Daoy (cell line): ENCODE data around the gene CD27. TPM values are rescaled to one million over a fixed set of nuclear protein-coding genes. Genes with fewer than 3 reads are reported as not detected.
A peak's percentile ranks its signal among the peaks of the same experiment; 100 is the strongest.

Source experiments
- DNase-seq: peaks from one replicate; pipeline ENCODE4 v3.0.0-alpha.2; 2015; ENCODE audit warnings: low read depth
- total RNA-seq: library from RNA; depleted of rRNA; stranded (reverse); fragments of >200 nt; shearing (Covaris generic); gene quantifications from 2 replicates; pipeline ENCODE4 v1.2.3, GENCODE V29; 2014

The CD27 gene
- total RNA-seq, 1 experiment from 2014 or later: not detected

DNA sequence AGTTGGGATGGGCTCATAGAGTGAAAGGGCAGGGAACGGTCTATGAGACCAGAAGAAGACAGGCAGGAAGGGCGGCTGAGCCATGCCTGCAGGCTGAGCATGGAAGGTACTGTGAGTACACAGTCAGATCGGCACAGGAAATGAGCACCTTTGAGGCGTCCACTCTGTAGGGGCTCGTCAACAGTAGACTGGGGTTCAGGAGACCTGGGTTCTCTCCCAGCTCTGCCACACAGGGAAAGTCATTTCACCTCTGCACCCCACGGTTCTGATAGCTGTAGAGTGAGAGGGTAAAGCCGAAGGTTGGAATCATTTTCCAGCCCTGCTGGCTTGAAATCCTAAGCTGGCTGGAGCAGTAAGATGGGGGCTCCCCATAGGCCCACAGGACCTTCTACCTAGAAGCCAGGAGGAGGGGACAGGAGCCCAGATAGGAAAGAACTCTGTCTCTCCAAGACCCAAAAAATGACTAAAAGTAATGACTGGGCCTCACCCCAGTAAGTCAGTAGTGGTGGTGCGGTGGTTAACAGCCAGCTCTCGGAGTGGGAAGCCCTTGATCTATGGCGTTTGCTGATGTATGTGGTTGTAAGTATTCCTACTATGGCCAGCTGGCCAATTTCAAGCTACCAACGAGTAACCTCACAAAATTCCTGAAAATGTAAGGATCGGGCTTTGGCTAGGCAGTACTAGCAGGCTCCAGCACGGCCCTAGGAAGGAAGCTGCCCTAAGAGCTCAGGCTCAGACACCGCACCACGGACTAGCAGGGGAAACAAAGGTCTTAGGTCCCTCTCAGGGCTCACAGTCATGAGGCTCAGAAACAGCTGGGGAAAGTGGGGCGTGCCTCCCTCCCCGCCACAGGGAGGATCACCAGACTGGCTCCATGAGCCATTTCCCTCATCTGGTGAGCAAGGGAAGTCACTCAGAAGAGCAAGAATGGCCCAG is 10.3 kb upstream of the CD27 start:
- no peak for DNase-seq

DNA sequence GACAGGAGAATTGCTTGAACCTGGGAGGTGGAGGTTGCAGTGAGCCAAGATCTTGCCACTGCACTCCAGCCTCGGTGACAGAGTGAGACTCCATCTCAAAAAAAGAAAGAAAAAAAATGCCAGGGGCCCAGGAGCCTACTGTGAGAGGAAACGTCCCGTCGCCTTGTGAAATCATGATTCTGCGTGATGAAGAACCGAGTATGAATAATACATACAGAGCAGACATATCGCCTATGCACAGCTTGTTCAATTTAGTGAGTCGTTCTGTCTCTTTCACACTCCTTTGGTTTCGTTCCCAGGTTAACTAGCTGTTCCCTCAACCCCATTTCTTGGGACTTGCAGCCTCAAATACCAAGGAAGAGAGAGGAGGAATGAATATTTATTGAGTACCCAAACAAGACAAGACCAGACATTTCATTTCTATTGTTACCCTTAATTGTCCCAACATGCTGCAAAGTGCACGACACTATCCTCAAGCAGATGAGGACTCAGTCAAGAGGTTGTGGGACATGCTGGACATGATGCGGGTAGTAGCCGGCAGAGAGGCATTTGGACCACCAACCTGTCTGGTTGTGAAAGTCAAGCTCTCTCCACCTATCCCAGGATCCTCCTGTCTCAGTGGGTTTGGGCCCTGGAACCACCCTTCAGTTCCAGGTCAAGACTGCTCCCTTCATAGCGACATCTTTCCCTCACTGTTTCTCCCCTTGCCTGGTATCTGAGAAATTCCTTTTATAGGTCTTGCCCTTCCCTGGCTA is 8.6 kb upstream of the CD27 start:
- no peak for DNase-seq

DNA sequence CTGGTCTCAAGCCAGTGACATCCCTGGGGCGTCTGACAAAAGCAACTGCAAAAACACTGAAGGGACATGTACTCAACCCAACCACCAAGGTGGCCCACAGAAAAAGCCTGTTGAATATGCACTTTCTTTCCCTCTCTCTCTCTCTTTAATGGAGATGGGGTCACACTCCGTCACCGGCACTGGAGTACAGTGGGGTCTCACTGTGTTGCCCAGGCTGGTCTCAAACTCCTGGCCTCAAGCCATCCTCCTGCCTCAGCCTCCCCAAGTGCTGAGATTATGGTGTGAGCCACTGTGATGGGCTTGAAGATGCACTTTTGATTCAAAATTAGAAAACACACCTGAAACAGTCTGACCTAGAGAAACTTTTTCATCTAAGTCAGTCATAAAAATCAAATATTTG is 7.2 kb upstream of the CD27 start:
- no peak for DNase-seq

DNA sequence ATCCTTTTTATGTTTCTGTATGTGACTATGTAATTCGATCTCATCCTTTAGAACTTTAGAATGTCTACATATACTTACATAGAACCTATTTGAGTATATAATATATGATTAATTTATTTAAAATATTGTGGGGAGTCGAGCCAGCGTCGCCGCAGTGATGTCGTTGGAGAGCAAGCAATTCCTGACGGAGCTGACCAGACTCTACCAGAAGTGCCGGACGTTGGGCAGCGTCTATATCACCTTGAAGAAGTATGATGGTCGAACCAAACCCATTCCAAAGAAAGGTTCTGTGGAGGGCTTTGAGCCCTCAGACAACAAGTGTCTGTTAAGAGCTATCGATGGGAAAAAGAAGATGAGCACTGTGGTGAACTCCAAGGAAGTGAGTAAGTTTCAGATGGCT is 6.4 kb upstream of the CD27 start:
- DNase-seq: no peak

DNA sequence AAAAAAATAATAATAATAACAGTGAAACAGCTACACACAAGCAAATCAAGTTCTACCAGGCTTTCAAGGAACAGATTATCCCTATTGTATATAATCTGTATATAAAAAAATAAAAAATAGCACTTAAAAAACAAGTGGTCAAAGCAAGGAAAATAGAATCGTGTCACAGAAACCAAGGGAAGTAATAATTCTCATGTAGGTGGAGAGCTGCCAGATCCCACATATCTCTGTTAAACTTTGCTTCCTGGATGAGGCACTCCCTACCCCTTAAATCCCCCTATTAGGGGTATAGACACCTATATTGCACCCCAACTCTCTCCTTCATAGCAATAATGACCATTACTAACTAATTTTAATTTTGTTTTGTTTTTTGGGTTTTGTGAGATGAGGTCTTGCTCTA is 4.4 kb upstream of the CD27 start:
- no peak for DNase-seq

DNA sequence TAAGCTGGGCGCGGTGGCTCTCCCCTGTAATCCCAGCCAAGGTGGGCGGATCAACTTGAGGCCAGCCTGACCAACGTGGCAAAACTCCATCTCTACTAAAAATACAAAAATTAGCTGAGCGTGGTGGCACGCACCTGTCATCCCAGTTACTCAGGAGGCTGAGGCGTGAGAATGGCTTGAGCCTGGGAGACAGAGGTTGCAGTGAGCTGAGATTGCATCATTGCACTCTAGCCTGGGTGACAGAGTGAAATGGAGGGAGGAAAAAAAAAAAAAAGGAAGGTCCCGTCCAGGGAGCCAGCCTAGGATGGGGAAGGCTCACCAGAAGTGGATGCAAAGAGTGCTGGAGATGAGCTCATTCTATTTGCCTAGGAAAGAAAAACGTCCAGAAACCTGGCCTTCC is 1.9 kb upstream of the CD27 start:
- DNase-seq: no peak

DNA sequence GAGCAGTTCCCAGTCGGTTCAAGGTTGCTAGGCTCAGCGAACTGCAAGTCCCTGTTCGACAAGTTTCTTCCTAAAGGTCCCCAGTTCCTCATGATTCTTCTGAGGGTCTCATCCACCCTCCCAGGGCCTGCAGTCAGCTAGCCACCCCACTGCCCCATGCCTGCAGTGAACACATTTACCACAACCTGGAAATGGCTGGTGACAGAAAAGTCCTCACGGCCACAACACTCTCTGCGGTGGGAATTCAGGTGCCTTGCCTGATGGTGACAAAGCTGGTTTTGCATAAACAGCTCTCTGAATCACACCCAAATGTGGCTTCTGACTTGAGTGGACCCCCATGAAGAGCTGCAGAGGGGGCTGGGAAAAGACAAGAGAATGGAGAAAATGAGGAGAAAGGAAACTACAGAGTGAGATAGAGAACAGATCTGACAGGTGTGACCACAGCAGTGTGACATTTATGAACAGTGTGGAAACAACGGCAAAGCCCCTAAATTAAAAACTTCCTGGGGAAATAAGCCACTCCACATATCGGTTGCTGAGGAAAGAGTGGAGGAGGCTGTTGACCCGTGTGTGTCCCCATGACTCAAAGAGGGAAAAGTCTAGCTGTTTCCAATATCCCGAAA is 1.3 kb upstream of the CD27 start:
- DNase-seq: no peak

DNA sequence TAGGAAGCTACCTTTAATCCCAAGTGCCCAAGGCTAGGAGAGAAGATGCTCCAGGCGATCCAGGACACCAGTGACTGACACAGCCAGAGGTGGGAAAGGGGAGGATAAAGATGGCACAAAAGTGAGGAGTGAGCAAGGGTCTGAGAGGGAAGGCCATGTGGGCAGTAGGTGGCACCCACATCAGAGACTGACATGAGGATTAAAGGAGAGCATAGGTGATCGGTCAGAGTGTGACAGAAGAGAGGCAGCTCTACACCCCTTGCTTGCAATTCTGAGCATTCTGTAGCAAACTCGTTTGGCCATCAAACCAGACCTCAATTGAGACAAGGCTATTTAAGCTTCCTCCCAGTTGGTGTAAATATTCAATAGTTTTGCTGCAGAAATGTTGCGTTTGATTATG is 724 bp upstream of the CD27 start:
- DNase-seq: no peak

DNA sequence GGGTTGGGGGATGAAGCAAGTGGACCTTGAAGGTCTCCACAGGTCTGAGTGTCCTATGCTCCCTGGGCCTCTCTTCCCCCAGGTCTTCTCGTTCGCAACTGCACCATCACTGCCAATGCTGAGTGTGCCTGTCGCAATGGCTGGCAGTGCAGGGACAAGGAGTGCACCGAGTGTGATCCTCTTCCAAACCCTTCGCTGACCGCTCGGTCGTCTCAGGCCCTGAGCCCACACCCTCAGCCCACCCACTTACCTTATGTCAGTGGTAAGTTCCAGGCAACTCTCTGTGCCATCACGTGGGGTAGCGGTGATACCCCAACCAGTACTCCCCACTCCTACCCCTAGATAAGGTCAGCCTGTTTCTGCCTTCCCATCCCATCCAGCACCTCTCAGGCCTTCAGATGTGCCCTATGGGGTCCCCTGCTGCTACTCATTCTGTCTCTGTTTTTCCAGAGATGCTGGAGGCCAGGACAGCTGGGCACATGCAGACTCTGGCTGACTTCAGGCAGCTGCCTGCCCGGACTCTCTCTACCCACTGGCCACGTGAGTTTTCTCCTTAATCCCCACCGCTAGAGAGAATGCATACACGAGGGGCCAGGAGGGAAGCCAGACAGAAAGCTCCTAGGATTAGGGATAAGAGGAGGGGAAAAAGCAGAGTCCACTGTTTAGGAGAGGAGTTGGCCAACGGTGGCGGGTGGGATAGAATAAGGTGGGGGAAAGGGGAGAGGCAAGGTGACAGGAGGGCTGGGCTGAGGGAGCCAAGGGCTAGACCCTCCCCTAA is 5.5 kb downstream of the CD27 start:
- no peak for DNase-seq

DNA sequence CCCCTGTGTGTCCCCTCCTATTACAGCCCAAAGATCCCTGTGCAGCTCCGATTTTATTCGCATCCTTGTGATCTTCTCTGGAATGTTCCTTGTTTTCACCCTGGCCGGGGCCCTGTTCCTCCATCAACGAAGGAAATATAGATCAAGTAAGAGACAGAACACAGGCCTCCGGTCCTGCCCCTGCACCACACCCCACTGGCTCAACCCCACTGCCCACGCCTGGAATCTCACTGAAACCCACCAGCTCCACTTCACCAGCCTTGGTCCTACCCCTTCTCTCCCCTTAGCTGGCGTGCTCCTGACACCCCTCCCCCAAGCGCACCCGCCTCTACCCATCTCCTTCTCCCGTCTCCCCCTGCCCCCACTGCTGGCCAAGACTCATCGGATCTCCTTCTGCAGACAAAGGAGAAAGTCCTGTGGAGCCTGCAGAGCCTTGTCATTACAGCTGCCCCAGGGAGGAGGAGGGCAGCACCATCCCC is 6.2 kb downstream of the CD27 start:
- DNase-seq: no peak

DNA sequence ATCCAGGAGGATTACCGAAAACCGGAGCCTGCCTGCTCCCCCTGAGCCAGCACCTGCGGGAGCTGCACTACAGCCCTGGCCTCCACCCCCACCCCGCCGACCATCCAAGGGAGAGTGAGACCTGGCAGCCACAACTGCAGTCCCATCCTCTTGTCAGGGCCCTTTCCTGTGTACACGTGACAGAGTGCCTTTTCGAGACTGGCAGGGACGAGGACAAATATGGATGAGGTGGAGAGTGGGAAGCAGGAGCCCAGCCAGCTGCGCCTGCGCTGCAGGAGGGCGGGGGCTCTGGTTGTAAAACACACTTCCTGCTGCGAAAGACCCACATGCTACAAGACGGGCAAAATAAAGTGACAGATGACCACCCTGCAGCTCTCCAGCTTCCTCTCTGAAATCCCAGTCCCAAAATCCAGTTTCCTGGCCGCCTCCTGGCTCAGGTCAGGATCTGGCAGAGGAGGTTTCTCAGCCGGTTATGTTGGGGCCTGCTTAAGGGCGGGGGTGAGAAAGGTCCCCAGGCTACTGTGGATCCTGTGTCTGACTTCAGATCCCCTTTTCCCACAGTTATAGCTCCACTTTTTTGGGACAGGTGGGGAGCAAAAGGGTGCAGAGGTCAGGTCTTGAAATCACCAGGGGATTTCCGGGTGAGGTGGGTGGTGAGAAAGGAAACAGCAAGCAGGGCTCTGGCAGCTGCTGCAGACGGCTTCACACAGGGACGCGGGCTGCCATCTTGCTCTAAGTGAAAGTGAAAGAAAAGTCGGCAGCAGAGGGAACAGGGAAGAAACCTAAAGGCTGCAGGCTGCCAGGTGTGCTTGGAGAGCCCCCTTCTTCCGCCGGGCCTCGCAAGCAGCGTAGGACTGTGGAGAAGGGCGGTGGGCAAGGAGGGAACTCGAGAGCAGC is 6.8 kb downstream of the CD27 start, which contains the start of gene TAPBPL:
Gene TAPBPL, plus strand, starts transcription at position 695 of the 897 bp plus-strand sequence. CDS start 207 bp downstream, outside the sequence.
- DNase-seq: peak; percentile 93

DNA sequence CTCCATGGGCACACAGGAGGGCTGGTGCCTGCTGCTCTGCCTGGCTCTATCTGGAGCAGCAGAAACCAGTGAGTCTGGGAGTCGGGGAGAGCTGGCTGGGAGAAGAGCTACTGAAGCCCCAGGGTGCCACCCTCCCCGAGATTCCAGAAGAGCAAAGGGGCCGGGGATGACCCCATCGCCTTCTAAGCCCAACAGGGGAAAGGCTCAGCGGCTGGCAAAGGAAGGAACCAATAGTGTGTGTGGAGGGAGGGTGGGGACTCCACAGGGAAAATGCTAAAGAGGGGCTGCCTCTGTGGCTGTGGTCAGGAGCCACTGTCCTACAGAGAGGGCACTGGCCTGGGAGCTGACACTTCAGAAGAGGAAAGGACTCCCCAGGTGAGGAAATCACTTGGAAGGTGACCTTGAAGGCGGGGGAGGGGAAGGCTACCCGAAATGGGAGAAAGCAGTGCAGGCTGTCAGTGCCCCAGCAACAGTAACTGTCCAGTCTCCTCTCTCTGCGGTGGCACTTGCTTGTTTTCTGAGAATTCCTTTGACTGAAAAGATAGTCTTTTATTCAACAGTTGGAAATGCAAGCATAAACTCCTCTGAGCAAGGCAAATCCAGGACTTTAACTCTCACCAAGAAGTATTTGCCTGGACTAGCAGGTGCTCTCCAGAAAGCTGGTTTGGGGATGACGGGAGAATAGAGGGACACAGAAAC is 7.6 kb downstream of the CD27 start:
- DNase-seq: no peak

DNA sequence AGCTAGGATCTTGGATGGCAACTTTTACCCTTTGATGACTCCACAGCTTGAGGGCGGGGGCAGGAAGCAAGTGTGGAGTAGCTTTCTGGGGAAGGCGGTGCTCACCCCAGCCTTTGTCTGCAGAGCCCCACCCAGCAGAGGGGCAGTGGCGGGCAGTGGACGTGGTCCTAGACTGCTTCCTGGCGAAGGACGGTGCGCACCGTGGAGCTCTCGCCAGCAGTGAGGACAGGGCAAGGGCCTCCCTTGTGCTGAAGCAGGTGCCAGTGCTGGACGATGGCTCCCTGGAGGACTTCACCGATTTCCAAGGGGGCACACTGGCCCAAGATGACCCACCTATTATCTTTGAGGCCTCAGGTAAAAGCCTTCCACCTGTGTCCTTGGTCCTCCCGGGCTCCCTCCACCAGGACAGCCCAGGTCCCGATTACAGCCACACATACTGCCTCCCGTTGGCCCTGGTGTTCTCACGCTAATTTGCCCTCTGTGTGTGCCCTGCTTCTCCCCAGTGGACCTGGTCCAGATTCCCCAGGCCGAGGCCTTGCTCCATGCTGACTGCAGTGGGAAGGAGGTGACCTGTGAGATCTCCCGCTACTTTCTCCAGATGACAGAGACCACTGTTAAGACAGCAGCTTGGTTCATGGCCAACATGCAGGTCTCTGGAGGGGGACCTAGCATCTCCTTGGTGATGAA is 8.3 kb downstream of the CD27 start:
- DNase-seq: peak; percentile 32

DNA sequence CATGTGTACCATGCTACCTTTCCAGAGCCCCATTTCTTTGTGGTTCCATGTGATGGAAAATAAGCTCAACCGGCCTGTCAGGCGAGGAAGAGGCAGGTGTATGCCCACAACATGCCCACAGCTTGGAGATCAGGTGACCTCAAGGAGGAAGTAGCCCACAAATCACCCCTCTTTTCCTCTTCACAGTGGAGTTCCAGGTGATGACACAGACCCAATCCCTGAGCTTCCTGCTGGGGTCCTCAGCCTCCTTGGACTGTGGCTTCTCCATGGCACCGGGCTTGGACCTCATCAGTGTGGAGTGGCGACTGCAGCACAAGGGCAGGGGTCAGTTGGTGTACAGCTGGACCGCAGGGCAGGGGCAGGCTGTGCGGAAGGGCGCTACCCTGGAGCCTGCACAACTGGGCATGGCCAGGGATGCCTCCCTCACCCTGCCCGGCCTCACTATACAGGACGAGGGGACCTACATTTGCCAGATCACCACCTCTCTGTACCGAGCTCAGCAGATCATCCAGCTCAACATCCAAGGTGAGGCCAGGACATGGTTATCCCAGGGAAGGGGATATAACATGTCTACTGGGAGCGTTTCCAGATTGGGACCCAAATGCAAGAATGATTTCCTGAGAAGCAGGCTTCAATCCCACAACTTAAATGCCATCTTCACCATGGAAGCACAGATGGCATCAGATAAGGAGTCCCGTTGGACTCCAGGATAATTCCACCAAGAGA is 12.6 kb downstream of the CD27 start:
- DNase-seq: no peak

DNA sequence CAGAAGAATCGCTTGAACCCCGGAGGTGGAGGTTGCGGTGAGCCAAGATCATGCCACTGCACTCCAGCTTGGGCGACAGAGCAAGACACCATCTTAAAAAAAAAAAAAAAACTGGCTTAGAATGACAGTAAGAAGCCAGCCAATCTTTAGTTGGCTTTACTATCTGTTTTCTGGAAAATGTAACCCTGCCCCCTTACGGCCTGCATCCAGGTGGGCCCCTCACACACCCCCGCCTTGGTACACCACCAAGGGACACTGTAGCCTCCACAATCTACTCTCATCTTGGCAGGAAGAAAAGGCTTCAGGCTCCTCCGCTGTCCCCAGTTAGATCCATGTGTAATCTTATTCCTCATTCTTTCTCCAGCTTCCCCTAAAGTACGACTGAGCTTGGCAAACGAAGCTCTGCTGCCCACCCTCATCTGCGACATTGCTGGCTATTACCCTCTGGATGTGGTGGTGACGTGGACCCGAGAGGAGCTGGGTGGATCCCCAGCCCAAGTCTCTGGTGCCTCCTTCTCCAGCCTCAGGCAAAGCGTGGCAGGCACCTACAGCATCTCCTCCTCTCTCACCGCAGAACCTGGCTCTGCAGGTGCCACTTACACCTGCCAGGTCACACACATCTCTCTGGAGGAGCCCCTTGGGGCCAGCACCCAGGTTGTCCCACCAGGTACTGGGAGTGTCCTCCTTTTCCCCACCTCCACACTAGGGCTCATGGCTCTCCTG is 13.7 kb downstream of the CD27 start:
- DNase-seq: no peak

DNA sequence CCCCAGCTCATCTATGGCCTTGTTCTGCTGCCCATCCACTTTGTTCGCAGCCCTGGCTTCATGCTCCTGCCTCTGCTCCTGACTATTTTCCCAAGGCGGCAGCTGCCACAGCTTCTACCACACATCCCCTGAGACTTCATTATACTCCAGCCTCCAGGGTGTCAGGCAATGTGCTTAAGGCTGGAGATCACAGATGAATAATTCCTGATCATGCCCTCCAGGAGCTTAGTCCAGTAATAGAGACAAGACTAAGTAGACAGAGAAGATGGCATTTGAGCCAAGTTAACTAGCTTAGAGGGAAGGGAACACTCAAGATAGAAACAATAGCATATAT is 14.2 kb downstream of the CD27 start:
- no peak for DNase-seq

DNA sequence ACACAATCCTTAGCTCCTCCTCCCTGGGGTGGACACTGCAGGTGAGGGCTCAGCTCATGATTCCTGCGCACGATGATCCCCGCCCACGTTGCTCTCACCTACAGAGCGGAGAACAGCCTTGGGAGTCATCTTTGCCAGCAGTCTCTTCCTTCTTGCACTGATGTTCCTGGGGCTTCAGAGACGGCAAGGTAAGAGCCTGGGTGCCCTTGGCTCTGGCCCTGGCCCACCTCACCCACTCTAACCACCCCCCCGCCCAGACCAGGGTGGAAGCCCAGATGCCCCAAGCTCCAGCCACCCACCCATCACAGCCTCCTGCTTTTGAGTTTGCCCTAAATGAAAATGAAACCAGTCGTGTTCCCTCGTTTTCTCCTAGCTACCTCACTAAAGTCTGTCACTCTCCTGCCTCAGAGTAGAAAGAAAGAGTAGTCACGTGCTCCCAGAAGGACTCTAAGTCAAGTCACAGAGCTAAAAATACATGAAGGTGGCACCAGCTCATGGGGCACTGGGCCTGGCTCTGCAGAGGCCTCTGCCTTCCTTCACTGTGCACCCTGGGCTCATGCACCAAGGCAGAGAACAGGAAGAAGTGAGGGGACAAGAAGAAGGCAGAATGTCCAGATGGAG is 16.1 kb downstream of the CD27 start:
- no peak for DNase-seq
